Measurements from ENCODE around the gene LIPT2.
"Not testable (repeated sequence)": the region's sequence is repeated elsewhere in the genome, so short reads cannot be mapped to it uniquely, and the experiment has no call there.

Gene LIPT2

DNA sequence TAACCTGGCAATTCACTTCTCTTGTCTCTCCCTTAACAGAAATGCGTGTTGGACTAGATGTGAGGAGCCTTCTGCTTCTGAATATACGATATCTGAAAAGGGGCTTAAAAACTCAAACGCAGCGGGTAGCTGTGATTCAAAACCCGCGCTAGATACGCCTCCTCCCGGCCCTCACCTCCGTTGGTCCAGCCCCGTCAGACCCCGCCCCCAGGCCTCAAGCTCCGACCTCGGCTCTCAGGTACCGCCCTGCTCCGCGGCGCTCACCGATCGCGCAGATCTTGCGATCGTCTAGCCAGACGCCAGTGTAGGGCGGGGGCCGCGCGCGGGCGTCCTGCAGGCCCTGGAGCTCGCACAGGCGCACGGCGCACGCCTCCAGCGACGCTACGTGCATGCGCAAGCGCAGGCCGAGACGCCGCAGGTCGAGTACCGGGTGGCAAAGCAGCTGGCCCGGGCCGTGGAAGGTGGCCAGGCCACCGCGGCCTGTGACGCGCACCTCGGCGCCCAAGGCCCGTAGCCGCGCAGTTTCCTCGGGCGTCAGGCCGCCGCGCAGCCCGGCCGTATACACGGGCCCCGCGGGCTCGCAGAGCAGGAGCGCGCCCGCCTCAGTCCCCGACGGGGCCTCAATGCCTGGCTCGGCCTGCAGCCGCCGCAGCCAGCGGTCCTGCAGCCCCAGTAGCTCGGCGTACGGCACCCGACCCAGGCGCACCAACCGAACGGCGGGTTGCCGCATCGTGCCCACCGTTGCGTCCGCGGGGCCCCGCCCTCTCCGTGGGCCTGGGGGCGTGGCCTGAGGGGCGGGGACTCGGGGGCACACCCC, at the start of gene LIPT2:
TSS of gene LIPT2 (minus strand) at position 751 of the 817 bp plus-strand sequence. CDS start at position 730, 21 bp downstream.
- peak; percentile 98 to 99 for DNase-seq

DNA sequence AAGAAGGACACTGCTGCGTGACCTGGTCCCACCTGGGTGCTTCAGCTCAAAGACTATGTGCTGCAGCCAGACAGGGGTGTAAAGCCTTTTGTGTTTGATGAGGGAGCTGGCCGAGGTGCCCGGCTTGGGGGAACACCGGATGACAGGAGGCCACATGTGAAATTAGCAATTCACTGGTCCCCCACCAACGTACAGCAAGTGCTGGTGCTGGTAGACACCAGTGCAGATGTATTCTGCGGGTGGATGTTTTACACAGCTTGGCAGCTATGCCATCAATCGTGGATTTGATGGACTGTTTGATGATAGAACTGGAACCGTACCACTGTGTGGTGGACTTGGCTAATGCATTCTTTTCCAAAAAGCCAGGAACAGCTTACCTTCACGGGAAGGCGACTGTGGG, 47.9 kb upstream of the LIPT2 start:
- DNase-seq: no peak

DNA sequence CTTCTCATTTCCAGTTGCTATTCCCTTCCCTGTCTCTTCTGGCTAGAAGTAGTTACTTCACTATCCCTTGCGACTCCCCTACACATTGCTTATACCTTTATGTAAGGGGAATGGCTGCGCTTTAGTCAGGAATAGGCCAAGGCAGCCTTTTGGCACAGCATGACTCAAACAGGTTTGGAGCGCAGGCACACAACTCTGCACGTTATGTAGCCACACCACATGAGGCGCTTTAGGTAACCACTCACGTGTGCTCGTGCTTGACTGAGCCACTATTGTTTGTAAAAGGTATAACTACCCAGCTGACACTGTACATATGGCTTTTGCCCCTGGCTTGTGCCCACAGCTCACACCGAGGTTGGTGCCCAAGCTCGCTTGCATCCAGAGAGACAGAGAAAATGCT, 46.7 kb upstream of the LIPT2 start:
- no peak for DNase-seq

DNA sequence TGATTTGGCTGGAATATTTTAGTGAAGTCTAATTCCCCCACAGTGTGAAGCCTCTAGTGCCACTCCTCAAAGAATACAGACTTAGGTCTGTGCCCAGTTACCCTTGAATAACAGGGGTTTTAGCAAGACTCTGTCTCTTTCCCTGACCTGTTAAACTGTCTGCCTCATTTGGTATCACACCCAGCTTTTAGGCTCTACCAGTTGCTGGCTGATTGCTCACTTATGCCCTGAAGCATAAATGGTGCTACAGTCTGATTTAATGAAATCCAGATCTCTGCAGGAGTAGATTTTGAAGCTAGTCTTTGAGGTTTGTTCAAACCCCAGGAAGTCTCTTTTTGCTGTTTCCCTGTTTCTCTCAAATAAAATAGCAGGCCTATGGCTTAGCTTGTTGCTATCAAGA, 45.2 kb upstream of the LIPT2 start:
- DNase-seq: no peak

- no peak for DNase-seq
Measured at GRCh38 chr11:74535371-74536160, 42.0 kb upstream of the LIPT2 start.

DNA sequence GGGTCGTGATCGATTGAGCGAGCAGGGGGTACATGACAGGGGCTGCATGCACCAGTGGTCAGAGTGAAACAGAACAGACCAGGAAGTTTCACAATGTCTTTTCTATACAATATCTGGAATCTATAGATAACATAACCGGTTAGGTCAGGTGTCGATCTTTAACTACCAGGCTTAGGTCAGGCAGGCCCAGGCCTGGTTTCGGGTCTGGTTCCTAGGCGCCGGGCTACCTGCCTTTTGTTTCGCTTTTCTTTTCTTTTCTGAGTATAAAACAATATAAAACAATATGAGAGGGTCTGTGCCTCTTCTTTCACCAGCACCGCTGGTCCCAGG, 41.4 kb upstream of the LIPT2 start:
- DNase-seq: not testable (repeated sequence)

- DNase-seq: no peak
Measured at GRCh38 chr11:74534216-74534945, 40.9 kb upstream of the LIPT2 start.

DNA sequence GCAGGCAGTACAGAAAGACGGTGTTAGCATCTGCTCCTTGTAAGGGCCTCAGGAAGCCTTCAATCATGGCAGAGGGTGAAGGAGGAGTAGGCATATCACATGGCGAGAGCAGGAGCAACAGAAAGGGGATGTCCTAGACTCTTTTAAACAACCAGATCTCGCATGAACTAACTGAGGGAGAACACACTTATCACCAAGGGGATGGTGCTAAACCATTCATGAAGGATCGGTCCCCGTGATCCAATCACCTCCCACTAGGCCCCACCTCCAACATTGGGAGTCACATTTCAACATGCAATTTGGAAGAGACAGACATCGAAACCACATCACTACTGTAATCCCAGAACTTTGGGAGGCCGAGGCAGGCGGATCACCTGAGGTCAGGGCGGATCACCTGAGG, 39.9 kb upstream of the LIPT2 start:
- no peak for DNase-seq

- DNase-seq: no peak
Measured at GRCh38 chr11:74532501-74533246, 39.1 kb upstream of the LIPT2 start.

GRCh38 chr11:74524978-74525377, 31.5 kb upstream of the LIPT2 start:
- no peak for DNase-seq

DNA sequence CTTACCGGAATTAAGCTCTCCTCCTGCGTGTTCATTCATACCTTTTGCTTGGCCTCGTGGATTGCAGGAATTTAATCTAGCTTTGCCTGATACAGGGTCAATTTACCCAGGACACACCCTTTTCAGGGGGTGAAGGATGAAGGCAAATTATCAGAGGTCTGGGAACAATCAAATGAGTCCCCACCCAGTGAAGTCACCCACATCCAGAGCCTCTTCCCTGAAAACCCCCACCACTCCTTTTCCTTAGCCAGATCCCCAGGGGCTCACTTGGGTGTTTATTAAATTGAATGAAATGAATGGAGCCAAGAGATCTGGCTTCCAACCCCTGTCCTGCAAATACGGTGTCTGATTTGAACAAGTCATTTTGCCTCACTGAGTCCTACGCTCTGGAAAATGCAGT, 31.0 kb upstream of the LIPT2 start:
- DNase-seq: no peak

- DNase-seq: no peak
Measured at GRCh38 chr11:74522776-74523175, 29.3 kb upstream of the LIPT2 start.

- DNase-seq: no peak
Measured at GRCh38 chr11:74521666-74522252, 28.2 kb upstream of the LIPT2 start.

DNA sequence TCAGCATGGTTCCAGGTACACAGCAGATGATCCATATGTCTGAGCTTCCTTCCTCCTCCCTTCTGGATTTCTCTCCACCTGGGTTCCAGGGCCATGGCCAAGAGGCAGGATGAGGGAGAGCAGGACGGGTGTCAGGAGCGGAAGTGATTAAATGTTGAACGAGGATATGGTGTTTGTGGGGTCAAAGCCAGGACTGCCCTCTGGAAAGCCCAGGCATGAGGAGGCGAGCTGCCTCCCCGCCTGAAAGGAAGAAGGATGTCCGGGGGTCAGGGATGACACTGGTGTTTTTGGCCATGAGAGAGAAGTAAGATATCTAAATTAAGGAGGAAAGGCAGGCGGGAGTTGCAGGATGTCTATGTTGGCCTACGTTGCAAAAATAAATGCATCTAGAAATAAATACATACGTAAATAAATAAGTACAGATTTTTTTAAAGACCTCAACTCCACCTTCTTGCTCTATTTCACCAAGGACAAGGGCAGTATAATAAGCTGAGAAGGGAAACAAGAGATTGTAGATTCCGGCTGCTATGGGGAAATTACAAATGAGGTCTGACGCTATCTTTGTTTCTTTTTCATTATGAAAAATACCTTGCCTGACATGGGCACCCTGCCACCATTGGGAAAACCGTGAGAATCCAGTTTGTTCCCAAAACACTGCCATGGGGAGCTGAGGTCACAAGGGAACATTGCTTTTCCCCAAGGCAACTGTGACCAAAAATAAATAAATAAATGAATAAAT, 27.6 kb upstream of the LIPT2 start:
- no peak for DNase-seq

- DNase-seq: no peak
Measured at GRCh38 chr11:74520316-74520715, 26.8 kb upstream of the LIPT2 start.

GRCh38 chr11:74519710-74520109, 26.2 kb upstream of the LIPT2 start:
- DNase-seq: no peak

GRCh38 chr11:74517592-74517991, 24.1 kb upstream of the LIPT2 start:
- not testable (repeated sequence) for DNase-seq

GRCh38 chr11:74507582-74507981, 14.1 kb upstream of the LIPT2 start:
- DNase-seq: no peak

DNA sequence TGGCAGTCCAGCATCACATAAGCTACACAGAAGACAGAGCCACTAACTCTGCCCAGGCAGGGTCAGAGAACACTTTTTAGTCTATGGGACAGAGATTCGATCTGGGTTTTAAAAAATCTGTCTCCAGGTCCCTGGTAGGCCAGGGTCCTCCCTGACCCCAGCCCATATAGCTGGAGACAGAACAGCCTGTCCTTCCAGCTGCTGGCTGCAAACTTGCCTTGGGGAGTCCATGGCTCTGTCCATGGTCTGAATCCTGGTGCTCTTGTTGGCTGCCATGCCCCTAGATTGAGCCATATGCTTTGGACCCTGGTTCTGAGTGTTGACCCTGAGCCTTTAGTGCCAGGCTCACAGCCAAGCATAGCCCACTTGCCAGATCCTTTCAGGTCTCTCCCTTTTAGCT, 13.3 kb upstream of the LIPT2 start:
- DNase-seq: no peak

DNA sequence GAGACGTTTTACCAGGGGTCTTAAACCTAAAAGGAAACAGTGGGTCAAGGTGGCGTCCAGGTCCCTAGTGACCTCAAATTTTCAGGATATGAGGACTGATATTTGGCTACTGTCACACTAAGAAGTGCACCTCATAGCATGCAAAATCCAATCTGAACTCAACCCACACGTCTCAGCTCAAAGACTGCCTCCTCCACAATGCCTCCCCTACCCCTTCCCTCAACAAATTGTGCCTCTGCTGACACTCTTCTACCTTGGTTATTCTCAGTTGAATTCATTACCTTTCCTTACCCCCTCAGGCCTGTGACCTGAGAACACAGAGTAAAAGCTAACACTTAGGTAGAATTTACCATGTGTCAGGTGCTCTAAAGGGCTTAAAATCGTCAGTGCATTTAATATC, 12.4 kb upstream of the LIPT2 start:
- no peak for DNase-seq

DNA sequence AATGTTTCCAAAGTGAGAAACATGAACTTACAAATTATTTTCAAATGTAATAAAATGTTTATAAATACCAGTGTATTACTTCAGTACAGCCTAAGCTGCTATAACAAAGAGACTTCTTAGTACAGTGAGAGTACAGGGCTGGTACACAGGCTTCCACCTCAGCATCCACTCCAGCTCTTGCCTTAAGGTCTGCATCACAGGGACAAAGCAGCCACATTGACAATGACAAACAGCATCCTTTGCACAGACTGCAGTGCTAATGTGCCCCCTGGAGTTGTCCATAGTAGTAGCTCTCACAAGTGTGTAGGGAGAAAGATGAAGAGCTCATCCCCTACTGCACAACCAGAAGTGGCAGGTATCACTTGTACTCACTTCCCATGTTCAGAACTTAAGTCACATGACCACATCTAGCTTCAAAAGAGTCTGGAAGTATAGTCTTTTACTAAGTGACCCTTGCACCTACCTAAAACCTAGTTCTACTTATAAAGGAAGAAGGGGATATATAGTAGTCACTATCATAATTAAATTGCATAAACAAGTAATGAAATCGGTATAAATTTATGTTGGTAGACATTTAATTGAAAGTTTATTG, 10.7 kb upstream of the LIPT2 start:
- no peak for DNase-seq
